SIG-M5 treated with dmso at 0.1 percent for 504 hours (cell line): ENCODE data around the gene TUBGCP2.
"Not testable (repeated sequence)": the region's sequence is repeated elsewhere in the genome, so short reads cannot be mapped to it uniquely, and the experiment has no call there.

Experiments used
- DNase-seq: peaks from one replicate; lab custom pipeline; 2025; ENCODE audit not compliant: unreplicated experiment; lab: John Stamatoyannopoulos, UW

TUBGCP2 gene

GRCh38 chr10:133267829-133268228 is 40.8 kb downstream of the TUBGCP2 start:
- no peak for DNase-seq

- DNase-seq = no peak
Measured at GRCh38 chr10:133267293-133267692, 41.4 kb downstream of the TUBGCP2 start.

GRCh38 chr10:133266056-133266795 is 42.4 kb downstream of the TUBGCP2 start:
- DNase-seq = no peak

DNA sequence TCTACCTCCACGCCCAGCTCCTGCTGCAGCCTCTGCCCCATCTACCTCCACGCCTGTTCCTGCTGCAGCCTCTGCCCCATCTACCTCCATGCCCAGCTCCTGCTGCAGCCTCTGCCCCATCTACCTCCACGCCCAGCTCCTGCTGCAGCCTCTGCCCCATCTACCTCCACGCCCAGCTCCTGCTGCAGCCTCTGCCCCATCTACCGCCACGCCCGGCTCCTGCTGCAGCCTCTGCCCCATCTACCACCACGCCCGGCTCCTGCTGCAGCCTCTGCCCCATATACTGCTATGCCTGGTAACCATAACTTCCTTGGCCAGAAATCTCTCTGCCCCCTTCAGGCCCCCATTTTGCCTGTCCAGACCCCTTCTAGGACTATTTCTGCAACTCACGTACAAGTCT is 43.6 kb downstream of the TUBGCP2 start:
- DNase-seq = not testable (repeated sequence)

DNA sequence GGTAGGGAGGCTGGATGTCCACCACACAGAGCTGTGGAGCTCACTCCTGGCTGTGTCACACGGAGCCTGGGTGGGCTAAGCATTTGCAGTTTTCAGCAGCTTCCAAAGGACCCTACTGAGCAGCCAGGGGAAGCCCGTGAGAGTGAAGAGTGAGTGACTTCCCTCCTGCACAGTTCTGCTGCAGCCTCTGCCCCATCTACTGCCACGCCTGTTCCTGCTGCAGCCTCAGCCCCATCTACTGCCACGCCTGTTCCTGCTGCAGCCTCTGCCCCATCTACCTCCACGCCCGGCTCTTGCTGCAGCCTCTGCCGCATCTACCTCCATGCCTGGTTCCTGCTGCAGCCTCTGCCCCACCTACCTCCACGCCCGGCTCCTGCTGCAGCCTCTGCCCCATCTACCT is 44.2 kb downstream of the TUBGCP2 start:
- DNase-seq = peak; percentile 28

GRCh38 chr10:133263674-133264073 is 45.0 kb downstream of the TUBGCP2 start:
- no peak for DNase-seq

DNA sequence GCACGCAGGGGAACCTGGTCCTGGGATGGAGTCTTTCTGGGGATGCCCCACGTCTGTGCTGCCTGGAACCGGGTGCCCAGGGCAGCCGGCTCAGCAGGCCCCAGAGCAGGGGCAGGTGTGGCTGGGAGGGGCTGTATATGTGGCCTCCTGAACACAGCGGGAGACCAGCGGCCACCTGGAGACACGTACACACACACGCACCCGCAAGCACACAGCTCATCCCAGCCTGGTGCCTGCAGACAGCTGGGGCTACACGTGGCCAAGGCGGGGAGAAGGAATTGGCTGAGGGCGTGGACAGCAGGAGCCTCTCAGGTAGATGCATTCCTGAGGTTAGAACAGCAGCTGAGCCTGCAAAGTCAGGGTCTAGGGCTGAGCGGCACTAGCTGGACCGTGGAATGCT is 46.0 kb downstream of the TUBGCP2 start:
- DNase-seq = no peak

DNA sequence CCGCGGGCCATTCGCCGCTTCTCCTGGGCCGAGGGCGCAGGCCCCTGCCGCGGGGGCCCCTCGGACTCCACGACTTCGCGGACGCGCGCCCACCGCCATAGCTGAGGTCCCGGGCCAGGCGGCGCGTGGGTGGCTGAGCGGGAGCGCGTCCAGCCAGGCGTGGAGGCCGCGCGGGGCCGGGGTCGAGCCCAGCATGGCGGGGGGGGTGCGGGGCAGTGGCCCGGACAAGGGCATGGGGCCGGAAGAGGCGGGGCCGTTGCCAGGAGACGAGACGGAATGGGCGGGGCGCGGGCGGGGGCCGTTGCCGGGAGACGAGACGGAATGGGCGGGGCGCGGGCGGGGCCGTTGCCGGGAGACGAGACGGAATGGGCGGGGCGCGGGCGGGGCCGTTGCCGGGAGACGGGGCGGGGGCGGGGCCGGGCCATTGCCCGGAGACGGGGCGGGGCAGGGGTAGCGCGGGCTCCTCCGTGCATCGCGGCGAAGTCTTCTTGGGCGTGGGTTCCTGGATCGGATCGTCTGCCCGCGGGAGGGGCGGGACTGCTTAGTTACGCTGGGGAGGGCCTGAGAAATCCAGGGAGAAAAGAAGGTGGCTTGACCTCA is 46.8 kb downstream of the TUBGCP2 start:
- peak; percentile 46 for DNase-seq

- no peak for DNase-seq
Measured at GRCh38 chr10:133260895-133261725, 47.6 kb downstream of the TUBGCP2 start.

DNA sequence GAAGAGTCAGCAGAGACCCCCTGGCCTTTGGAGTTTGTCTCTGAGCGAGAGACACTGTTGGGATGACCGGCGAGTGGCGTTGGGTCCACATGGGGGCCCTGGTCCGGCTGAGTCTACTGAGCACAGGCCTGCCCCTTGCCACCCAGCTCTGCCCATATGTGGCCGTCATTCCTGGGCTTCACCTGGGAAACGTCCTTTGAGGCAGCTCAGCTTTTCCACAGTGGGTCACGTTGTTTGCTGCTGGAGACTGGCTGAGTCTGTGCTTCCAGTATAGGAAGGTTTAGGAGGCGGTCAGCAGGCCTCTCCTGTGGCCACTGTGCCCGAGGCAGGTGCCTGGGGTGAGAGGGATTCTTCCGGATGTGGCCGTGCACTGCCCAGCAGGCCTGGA is 49.1 kb downstream of the TUBGCP2 start:
- DNase-seq = no peak

GRCh38 chr10:133258818-133259601 is 49.7 kb downstream of the TUBGCP2 start:
- DNase-seq = peak; percentile 96

DNA sequence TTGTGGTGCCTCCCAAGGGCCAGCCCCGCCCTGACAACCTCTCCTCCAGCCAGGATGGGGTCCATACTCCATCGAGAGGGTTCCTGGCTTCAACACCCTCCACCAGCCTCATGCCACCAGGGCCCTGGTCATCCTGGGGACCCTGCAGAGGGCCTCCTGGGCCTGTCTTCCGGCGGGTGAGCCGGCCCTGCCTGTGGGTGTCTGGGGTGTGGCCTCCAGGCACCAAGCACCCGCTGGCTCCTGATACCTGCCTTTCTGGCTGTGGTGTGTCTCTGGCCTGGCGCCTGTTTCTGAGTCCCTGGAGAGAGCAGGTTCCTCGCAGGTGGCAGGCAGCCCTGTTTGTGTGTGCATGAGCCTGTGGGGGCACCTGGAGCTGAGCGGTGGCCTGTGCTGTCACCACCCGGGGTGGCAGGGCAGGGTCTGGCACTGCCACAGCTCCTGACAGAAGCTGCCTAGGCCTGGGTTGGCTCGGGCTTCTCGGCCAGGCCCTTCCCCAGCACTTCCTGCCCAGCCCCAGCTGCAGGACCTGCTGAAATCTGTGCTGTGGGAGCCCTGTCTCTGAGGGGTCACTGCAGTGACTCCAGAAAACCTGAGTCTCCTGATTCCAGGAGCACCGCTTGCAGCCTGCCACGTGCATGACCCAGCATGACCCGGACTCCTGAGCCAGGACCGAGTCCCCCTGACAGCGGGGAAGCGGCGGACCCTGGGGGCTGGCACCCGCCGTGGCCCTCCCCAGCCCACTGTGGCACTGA is 50.4 kb downstream of the TUBGCP2 start:
- DNase-seq = no peak

DNA sequence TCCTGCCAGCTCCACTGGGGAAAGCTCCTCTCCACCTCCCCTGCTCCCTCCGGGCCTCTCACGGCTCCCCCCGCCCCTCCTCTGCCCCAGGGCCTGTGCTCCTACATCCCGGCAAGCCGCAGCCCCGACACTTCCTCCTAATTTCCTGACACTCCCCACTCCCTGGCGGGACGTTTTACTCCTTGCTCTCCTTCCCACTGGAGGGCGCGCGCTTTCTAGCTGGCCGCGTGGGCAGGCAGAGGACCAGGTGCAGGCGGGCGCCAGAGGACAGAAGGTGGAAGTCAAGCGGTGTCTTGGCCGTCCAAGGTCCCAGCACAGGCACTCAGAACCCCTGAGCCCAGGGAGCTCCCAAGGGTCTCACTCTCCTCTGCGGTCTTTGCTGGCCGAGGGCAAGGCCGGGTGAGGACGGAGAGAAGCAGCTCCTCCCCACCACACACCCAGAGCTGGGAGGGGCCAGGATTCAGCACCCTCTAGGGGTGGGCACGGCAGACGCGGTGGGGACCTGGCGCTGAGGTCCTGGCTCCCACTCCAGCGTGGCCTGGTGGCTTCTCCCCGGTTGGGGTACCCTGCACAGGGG is 51.1 kb downstream of the TUBGCP2 start:
- DNase-seq = peak; percentile 27

- no peak for DNase-seq
Measured at GRCh38 chr10:133255323-133255722, 53.3 kb downstream of the TUBGCP2 start.

DNA sequence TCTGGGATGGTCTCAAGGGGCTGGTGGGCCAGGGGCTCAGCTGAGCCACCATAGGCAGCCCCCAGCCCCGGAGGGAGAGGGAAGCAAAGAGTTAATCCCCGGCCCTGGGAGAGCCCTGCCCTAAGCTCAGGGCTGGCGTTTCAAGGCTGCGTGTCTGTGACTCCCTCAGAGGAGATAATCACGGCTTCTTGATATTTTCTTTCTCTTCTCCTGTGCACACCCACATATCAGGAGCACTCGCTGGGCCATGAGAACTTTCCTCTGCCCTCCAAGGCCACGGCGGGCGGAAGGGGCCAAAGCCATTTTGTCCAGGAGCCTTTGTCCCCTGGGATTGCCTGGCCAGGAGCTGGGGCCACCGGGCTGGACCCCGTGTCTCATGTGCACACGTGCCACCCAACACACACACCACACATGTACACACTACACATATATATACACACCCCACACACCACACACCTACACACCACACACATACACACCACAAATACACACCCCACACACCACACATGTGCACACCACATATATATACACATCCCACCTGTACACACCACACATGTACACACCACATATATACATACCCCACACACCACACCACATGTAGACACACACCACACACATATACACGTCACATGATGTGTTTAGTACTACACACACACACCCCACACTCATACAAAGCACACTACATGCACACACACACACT is 54.1 kb downstream of the TUBGCP2 start:
- no peak for DNase-seq

- peak; percentile 87 for DNase-seq
Measured at GRCh38 chr10:133253361-133253955, 55.2 kb downstream of the TUBGCP2 start.

DNA sequence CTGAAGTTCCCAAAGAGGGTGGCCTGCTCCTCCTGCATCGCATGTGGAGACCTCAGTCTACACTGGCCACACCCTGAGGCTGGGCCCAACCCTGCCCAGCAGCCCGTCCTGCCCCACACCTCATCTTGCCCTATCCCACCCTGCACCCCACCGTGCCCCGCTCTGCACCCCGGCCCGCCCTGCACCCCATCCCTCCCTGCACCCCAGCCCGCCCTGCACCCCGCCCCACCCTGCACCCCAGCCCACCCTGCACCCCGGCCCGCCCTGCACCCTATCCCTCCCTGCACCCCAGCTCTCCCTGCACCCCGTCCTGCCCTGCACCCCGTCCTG is 56.5 kb downstream of the TUBGCP2 start:
- no peak for DNase-seq

GRCh38 chr10:133251388-133252222 is 57.1 kb downstream of the TUBGCP2 start:
- no peak for DNase-seq
